Right lobe of liver (tissue), 4 donors: ENCODE data around the gene UGT2B28.
"Not testable (repeated sequence)": the region's sequence is repeated elsewhere in the genome, so short reads cannot be mapped to it uniquely, and the experiment has no call there.

ENCODE experiments used
- CTCF ChIP-seq, 4 donors: fragments of 200-600 bp in 3 of 4; fragments of 450-650 bp in 1 of 4; IDR thresholded peaks; one replicate each; pipeline versions ENCODE4 v1.5.1 to v1.8.0; 2016 to 2022; ENCODE audit warnings: antibody characterized with exemption in 4 of 4, mild to moderate bottlenecking in 2 of 4
- POLR2A ChIP-seq: fragments of 450-650 bp; IDR thresholded peaks from one replicate; pipeline ENCODE4 v1.6.1; 2017; ENCODE audit warnings: antibody characterized with exemption, mild to moderate bottlenecking
- donor health status: DM: no; HTN: no; CAD: no.
- donor health status: DM: no; HTN: no; CAD: no.
- donor health status: DM: no; HTN: yes; CAD: no.

GRCh38 chr4:69317669-69318298, 37.5 kb downstream of the UGT2B28 start:
- not testable (repeated sequence) for TF ChIP-seq POLR2A
- TF ChIP-seq CTCF (IDR thresholded peaks at IDR 0.05) = peak; percentile 55 to 69 (median 64)
